ENCODE measurements around the gene SLC26A1.
A peak's percentile ranks its signal among the peaks of the same experiment; 100 is the strongest.

SLC26A1 gene

GRCh38 chr4:967113-968104 lies 25.8 kb downstream of the SLC26A1 start:
- H3K9me3 ChIP-seq (ENCODE audit: control insufficient read depth, low read length) = no peaks in the 10 kb centered on the region
- no peak overlapping the region for H2BK120ac ChIP-seq (ENCODE audit: low read depth, low read length)
- H3K27ac ChIP-seq (ENCODE audit: low read length, poor library complexity, severe bottlenecking) = no peak overlapping the region
- no peak overlapping the region for H2AFZ ChIP-seq (ENCODE audit: low read depth, low read length)
- peak overlapping the region in 1 of 2 experiments; percentile 1 for H3K4me3 ChIP-seq (ENCODE audit: insufficient read depth in 1 of 2, low read depth in 1 of 2, low read length in 2 of 2)
- peaks cover 31% of the 10 kb centered on the region for H3K4me1 ChIP-seq (ENCODE audit: control insufficient read depth, insufficient read depth, low read depth, low read length)
- H3K14ac ChIP-seq (ENCODE audit: low read length in 2 of 2) = peak overlapping the region in 1 of 2 experiments; percentile 26
- H4K8ac ChIP-seq (ENCODE audit: low read length) = peak overlapping the region; percentile 32
- no peak overlapping the region for H2AK5ac ChIP-seq (ENCODE audit: low read length, severe bottlenecking)
- 42% methylated on average over 60 of the region's 76 CpGs for WGBS
- H3K4ac ChIP-seq (ENCODE audit: low read depth in 1 of 2, low read length in 2 of 2) = no peak overlapping the region
- DNase-seq = no peak
- H3K36me3 ChIP-seq (ENCODE audit: control insufficient read depth in 1 of 2, insufficient read depth in 2 of 2, low read depth in 1 of 2, low read length in 2 of 2) = peaks cover 39 to 79% of the 10 kb centered on the region in 2 experiments
- peak overlapping the region; percentile 16 for H4K91ac ChIP-seq (ENCODE audit: low read length)
- H3K23ac ChIP-seq (ENCODE audit: low read length in 2 of 2) = no peak overlapping the region
- H3K79me1 ChIP-seq (replicated peaks; ENCODE audit: low read length, poor library complexity, severe bottlenecking) = peaks cover 31% of the 10 kb centered on the region
- no peak overlapping the region for H2BK5ac ChIP-seq (ENCODE audit: low read depth, low read length, poor library complexity, severe bottlenecking)
- no peak overlapping the region for H2BK12ac ChIP-seq (ENCODE audit: low read length in 2 of 2)
- no peak overlapping the region for H3K18ac ChIP-seq (ENCODE audit: low read depth in 1 of 2, low read length in 2 of 2)
- no peak overlapping the region for H3K4me2 ChIP-seq (ENCODE audit: low read length, poor library complexity, severe bottlenecking)
- no peak overlapping the region for H3K9ac ChIP-seq (ENCODE audit: low read length)
- H3K27me3 ChIP-seq (ENCODE audit: control insufficient read depth in 1 of 2, insufficient read depth in 1 of 2, low read length in 2 of 2) = no peaks in the 10 kb centered on the region
- H2BK15ac ChIP-seq (ENCODE audit: low read depth, poor library complexity, severe bottlenecking) = peak overlapping the region; percentile 34

DNA sequence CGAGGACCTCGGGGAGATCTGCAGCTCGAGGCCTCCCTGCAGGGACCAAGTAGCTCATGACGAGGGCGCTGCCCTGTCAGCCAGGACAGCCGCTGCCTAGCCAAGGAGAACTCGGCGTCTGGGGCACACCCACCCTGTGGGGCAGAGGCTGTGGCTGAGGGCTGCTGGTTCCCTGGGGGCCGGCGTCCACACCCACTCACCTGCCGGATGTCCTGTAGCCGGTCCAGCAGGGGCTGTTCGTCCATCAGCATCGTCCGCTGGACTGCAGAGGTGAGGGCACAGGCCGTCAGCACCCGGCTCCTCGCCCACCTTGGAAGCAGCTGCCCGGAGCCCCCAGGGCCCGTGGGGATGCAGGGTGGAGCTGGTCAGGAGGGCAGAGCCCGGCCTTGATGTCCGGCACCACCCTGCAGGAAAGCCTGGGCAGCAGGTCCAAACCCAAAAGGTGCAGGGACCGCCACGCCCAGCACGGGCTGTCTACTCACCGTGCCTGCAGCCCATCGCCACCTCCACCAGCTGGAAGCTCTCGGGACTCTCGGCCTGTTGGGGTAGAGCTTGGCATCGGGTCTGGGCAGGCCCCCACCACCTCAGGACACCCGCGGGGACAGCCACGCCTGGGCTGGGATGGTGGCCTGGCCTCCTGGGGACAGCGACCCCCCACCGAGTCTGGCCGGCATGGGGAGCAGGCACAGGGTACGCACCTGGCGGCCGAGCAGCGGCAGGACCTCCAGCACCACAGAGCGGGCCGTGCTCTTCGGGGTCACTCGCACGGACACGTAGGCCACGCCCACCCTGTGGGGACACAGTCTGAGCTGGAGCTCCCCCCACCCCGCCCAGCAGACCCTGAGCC lies 26.7 kb downstream of the SLC26A1 start:
- Histone ChIP-seq H2AFZ (ENCODE audit: low read depth, low read length) (no peak overlapping the region), H3K27ac (ENCODE audit: low read length, poor library complexity, severe bottlenecking) (no peak overlapping the region), H3K36me3 (ENCODE audit: control insufficient read depth in 1 of 2, insufficient read depth in 2 of 2, low read depth in 1 of 2, low read length in 2 of 2) (peaks cover 48 to 88% of the 10 kb centered on the region in 2 experiments), H3K27me3 (ENCODE audit: control insufficient read depth in 1 of 2, insufficient read depth in 1 of 2, low read length in 2 of 2) (no peaks in the 10 kb centered on the region), H4K91ac (ENCODE audit: low read length) (no peak overlapping the region), H2BK120ac (ENCODE audit: low read depth, low read length) (no peak overlapping the region), H3K79me1 (replicated peaks; ENCODE audit: low read length, poor library complexity, severe bottlenecking) (peaks cover 23% of the 10 kb centered on the region), H3K18ac (ENCODE audit: low read depth in 1 of 2, low read length in 2 of 2) (no peak overlapping the region), H3K4me3 (ENCODE audit: insufficient read depth in 1 of 2, low read depth in 1 of 2, low read length in 2 of 2) (no peak overlapping the region), H3K23ac (ENCODE audit: low read length in 2 of 2) (no peak overlapping the region), H3K9ac (ENCODE audit: low read length) (no peak overlapping the region), H3K4me1 (ENCODE audit: control insufficient read depth, insufficient read depth, low read depth, low read length) (peaks cover 23% of the 10 kb centered on the region), H2BK5ac (ENCODE audit: low read depth, low read length, poor library complexity, severe bottlenecking) (no peak overlapping the region), H3K4me2 (ENCODE audit: low read length, poor library complexity, severe bottlenecking) (no peak overlapping the region), H2BK12ac (ENCODE audit: low read length in 2 of 2) (no peak overlapping the region), H4K8ac (ENCODE audit: low read length) (no peak overlapping the region), H2AK5ac (ENCODE audit: low read length, severe bottlenecking) (no peak overlapping the region), H3K9me3 (ENCODE audit: control insufficient read depth, low read length) (no peaks in the 10 kb centered on the region), H3K14ac (ENCODE audit: low read length in 2 of 2) (no peak overlapping the region), H2BK15ac (ENCODE audit: low read depth, poor library complexity, severe bottlenecking) (no peak overlapping the region), H3K4ac (ENCODE audit: low read depth in 1 of 2, low read length in 2 of 2) (no peak overlapping the region)
- no peak for DNase-seq
- WGBS = 95% methylated on average over 48 of the region's 48 CpGs

DNA sequence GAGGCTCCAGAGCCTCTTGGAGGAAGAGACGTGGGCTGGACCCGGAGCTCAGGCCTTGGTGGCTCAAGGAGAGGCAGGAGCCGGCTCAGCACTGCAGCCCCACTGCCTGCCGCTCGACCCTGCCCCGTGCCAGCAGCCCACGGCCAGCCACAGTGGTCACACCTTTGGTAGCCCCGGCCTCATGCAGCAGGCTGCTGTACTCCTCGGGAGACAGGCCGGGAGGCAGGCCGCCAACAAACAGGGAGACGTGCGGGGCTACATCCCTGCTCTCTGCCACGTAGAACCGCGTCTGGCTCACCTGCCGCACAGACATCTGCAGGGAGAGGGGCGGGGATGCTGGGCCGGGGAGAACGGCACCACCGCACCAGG lies 27.5 kb downstream of the SLC26A1 start:
- no peak overlapping the region for H2BK120ac ChIP-seq (ENCODE audit: low read depth, low read length)
- H3K14ac ChIP-seq (ENCODE audit: low read length in 2 of 2) = no peak overlapping the region
- no peak overlapping the region for H3K4me3 ChIP-seq (ENCODE audit: insufficient read depth in 1 of 2, low read depth in 1 of 2, low read length in 2 of 2)
- peaks cover 50 to 93% of the 10 kb centered on the region in 2 experiments for H3K36me3 ChIP-seq (ENCODE audit: control insufficient read depth in 1 of 2, insufficient read depth in 2 of 2, low read depth in 1 of 2, low read length in 2 of 2)
- H3K4me1 ChIP-seq (ENCODE audit: control insufficient read depth, insufficient read depth, low read depth, low read length) = peaks cover 22% of the 10 kb centered on the region
- no peak overlapping the region for H2BK12ac ChIP-seq (ENCODE audit: low read length in 2 of 2)
- H3K27ac ChIP-seq (ENCODE audit: low read length, poor library complexity, severe bottlenecking) = no peak overlapping the region
- H3K18ac ChIP-seq (ENCODE audit: low read depth in 1 of 2, low read length in 2 of 2) = no peak overlapping the region
- no peak overlapping the region for H3K4ac ChIP-seq (ENCODE audit: low read depth in 1 of 2, low read length in 2 of 2)
- peaks cover 16% of the 10 kb centered on the region for H3K79me1 ChIP-seq (replicated peaks; ENCODE audit: low read length, poor library complexity, severe bottlenecking)
- H3K9ac ChIP-seq (ENCODE audit: low read length) = no peak overlapping the region
- no peak overlapping the region for H4K91ac ChIP-seq (ENCODE audit: low read length)
- no peaks in the 10 kb centered on the region for H3K9me3 ChIP-seq (ENCODE audit: control insufficient read depth, low read length)
- no peak overlapping the region for H2AFZ ChIP-seq (ENCODE audit: low read depth, low read length)
- H2AK5ac ChIP-seq (ENCODE audit: low read length, severe bottlenecking) = no peak overlapping the region
- H3K4me2 ChIP-seq (ENCODE audit: low read length, poor library complexity, severe bottlenecking) = no peak overlapping the region
- no peak overlapping the region for H4K8ac ChIP-seq (ENCODE audit: low read length)
- H3K27me3 ChIP-seq (ENCODE audit: control insufficient read depth in 1 of 2, insufficient read depth in 1 of 2, low read length in 2 of 2) = no peaks in the 10 kb centered on the region
- 91% methylated on average over 21 of the region's 21 CpGs for WGBS
- H2BK15ac ChIP-seq (ENCODE audit: low read depth, poor library complexity, severe bottlenecking) = no peak overlapping the region
- DNase-seq = no peak
- H2BK5ac ChIP-seq (ENCODE audit: low read depth, low read length, poor library complexity, severe bottlenecking) = no peak overlapping the region
- H3K23ac ChIP-seq (ENCODE audit: low read length in 2 of 2) = no peak overlapping the region

Measured in mesenchymal stem cell (in vitro differentiated cells and primary cell).